Measurements from ENCODE around the gene ARSJ. TPM values are rescaled to one million over a fixed set of nuclear protein-coding genes. Genes with fewer than 3 reads are reported as not detected.

Gene ARSJ
- total RNA-seq, 1 donor from 2014 or later, result 0.17 TPM

DNA sequence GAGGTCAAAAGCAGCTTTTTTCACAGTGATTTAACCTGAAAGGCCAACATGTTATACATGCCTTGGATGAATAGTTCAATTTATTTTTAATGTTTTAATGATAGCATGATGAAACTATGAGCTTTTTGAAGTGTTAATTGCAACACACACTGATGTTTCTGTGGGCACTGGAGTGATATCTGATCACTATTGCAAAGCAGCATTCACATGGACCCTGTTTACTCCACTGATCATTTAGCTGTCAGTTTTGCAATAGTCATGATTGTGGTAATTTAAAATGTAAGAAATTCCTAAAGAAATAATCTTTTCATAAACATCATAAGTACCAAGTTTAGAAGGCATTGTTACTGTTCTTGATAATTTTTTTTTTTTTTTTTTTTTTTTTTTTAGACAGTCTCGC, 74.1 kb downstream of the ARSJ start:
- no peak for DNase-seq
- Mint-ChIP-seq H3K4me3 (ENCODE audit: unreplicated experiment) (no peak overlapping the region), H3K9me3 (ENCODE audit: unreplicated experiment) (peaks cover 1% of the 10 kb centered on the region), H3K4me1 (ENCODE audit: low read depth, unreplicated experiment) (no peaks in the 10 kb centered on the region), H3K27ac (ENCODE audit: unreplicated experiment) (no peak overlapping the region), H3K36me3 (ENCODE audit: unreplicated experiment) (no peaks in the 10 kb centered on the region), H3K27me3 (ENCODE audit: unreplicated experiment) (no peaks in the 10 kb centered on the region)
- TF ChIP-seq, protein P1, sequence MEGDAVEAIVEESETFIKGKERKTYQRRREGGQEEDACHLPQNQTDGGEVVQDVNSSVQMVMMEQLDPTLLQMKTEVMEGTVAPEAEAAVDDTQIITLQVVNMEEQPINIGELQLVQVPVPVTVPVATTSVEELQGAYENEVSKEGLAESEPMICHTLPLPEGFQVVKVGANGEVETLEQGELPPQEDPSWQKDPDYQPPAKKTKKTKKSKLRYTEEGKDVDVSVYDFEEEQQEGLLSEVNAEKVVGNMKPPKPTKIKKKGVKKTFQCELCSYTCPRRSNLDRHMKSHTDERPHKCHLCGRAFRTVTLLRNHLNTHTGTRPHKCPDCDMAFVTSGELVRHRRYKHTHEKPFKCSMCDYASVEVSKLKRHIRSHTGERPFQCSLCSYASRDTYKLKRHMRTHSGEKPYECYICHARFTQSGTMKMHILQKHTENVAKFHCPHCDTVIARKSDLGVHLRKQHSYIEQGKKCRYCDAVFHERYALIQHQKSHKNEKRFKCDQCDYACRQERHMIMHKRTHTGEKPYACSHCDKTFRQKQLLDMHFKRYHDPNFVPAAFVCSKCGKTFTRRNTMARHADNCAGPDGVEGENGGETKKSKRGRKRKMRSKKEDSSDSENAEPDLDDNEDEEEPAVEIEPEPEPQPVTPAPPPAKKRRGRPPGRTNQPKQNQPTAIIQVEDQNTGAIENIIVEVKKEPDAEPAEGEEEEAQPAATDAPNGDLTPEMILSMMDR (IDR thresholded peaks at IDR 0.05; ENCODE audit: partially characterized antibody, unreplicated experiment), result no peak

DNA sequence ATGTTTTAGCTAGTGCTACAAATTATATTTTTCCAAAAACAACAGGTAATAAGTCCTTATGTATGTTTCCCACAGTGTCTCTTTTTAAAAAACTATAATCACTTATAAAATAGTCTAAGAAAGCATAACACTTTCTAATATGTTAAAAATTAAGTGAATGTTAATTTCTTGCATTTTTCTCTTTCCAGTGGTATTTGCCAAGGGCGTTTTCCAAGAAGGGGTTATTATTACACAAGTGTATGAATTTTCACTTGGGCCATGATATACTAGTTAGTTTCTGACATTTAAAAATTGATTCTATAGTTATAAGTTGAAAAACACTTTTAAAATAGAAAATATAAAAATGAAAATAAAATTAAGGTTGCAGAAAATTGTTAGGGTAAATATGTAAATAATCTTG, 74.6 kb downstream of the ARSJ start:
- H3K36me3 Mint-ChIP-seq (ENCODE audit: unreplicated experiment), result no peaks in the 10 kb centered on the region
- no peak overlapping the region for H3K4me3 Mint-ChIP-seq (ENCODE audit: unreplicated experiment)
- H3K4me1 Mint-ChIP-seq (ENCODE audit: low read depth, unreplicated experiment), result no peaks in the 10 kb centered on the region
- H3K27ac Mint-ChIP-seq (ENCODE audit: unreplicated experiment), result no peak overlapping the region
- no peak for DNase-seq
- no peaks in the 10 kb centered on the region for H3K27me3 Mint-ChIP-seq (ENCODE audit: unreplicated experiment)
- TF ChIP-seq, protein P1 (IDR thresholded peaks at IDR 0.05; ENCODE audit: partially characterized antibody, unreplicated experiment), result no peak
- peaks cover 1% of the 10 kb centered on the region for H3K9me3 Mint-ChIP-seq (ENCODE audit: unreplicated experiment)

DNA sequence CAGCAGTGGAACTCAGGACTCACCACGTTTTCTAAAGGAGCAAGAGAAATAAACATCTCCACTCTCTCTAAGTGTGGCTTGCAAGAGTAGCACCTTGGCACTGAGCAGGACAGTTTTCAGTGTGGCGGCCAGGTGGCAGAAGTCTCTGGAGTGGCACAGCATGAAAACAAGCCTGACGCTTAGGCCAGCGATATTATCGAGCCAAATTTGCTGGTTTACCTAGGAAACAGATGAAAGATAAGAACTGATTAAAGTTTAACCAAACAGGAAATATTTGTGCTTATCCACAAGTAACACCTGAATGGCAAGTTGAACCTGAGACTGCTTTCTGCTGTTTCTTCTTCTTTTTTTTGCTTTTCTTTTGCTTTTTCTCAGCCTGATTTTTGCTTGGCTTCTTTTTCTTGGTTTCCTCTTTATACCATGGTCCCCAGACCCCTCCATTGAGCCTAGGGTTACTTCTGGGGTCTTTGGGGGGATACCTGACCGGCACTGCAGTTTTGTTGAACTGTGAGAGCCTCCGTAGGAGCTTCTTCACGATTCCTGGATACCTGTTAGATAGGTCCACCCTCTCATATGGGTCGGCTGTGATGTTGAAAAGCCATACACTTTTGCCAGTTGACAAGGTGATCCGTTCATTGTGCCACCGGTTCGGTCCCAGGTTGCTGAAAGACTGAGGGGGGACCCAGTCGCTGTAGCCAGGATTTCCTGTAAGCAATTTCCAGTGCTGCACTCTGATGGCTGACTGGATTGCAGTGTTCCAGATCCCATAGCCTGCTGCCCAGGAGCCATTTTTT, 77.3 kb downstream of the ARSJ start:
- no peak for DNase-seq
- Mint-ChIP-seq H3K27ac (ENCODE audit: unreplicated experiment) (no peak overlapping the region), H3K36me3 (ENCODE audit: unreplicated experiment) (no peaks in the 10 kb centered on the region), H3K9me3 (ENCODE audit: unreplicated experiment) (no peaks in the 10 kb centered on the region), H3K4me3 (ENCODE audit: unreplicated experiment) (no peak overlapping the region), H3K4me1 (ENCODE audit: low read depth, unreplicated experiment) (no peaks in the 10 kb centered on the region), H3K27me3 (ENCODE audit: unreplicated experiment) (no peaks in the 10 kb centered on the region)
- TF ChIP-seq, protein P1 (IDR thresholded peaks at IDR 0.05; ENCODE audit: partially characterized antibody, unreplicated experiment), result no peak

DNA sequence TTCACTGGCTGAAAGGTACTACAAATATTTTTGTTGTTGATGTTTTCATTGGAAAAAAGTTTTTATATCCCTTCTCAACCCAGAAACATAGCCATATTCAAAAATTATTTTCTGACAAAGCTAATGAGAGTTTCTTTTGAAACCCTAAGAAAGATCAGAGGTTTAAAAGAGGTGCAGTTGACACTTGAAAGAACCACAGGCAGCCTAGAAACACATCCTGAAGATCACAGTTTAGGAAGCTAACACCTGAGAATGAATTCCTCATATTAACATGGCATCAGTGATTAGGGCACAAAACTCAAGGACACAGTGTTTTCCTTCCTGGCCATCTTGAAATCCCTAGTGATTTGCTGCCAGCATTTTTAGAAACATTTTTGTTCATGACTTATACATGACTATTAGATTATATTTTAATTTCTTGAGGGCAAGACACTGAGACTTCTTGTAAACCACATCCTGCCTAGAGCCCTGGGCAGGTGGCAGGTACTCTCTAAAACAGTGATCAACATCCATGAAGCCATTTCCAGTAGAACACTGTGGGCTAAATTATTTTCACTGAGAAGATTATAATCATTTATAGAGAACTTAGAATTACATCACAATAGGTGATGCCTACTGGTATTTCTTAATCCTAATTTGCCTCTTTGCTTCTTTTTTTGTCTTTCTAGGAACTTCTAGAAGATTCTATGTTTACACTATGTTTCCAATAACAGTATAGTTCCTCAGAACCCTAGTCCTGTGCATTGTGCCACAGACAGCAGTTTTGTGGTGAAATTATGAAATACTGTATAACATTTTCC, 80.0 kb downstream of the ARSJ start:
- H3K27ac Mint-ChIP-seq (ENCODE audit: unreplicated experiment), result no peak overlapping the region
- no peaks in the 10 kb centered on the region for H3K4me1 Mint-ChIP-seq (ENCODE audit: low read depth, unreplicated experiment)
- TF ChIP-seq, protein P1 (IDR thresholded peaks at IDR 0.05; ENCODE audit: partially characterized antibody, unreplicated experiment), result no peak
- H3K4me3 Mint-ChIP-seq (ENCODE audit: unreplicated experiment), result no peak overlapping the region
- H3K9me3 Mint-ChIP-seq (ENCODE audit: unreplicated experiment), result no peaks in the 10 kb centered on the region
- no peak for DNase-seq
- no peaks in the 10 kb centered on the region for H3K36me3 Mint-ChIP-seq (ENCODE audit: unreplicated experiment)
- no peaks in the 10 kb centered on the region for H3K27me3 Mint-ChIP-seq (ENCODE audit: unreplicated experiment)

DNA sequence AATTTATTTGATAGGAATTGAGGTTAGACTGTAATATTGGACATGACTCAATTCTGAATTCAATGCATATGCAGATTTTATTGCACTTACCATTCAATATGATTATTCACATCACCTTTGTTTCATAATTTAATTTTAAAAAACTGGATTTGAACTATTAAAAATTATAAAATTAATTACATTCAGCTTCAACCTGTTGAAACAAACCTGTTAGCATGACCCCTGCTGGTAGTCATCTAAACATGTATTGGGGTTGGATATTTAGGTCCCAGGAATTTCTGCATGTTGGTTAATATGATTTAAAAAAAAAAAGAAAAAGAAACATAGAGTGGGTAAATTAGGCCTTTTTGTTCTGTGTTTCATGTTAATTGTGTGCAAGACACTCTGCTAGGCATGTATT, 85.9 kb downstream of the ARSJ start:
- Mint-ChIP-seq H3K4me3 (ENCODE audit: unreplicated experiment) (no peak overlapping the region), H3K4me1 (ENCODE audit: low read depth, unreplicated experiment) (no peaks in the 10 kb centered on the region), H3K27ac (ENCODE audit: unreplicated experiment) (no peak overlapping the region), H3K9me3 (ENCODE audit: unreplicated experiment) (no peaks in the 10 kb centered on the region), H3K36me3 (ENCODE audit: unreplicated experiment) (no peaks in the 10 kb centered on the region), H3K27me3 (ENCODE audit: unreplicated experiment) (no peaks in the 10 kb centered on the region)
- no peak for DNase-seq
- TF ChIP-seq, protein P1 (IDR thresholded peaks at IDR 0.05; ENCODE audit: partially characterized antibody, unreplicated experiment), result no peak

Measured in glutamatergic neuron (in vitro differentiated cells).